MCF 10A (cell line): ENCODE measurements around the gene EVA1B. TPM values are rescaled to one million over a fixed set of nuclear protein-coding genes. Genes with fewer than 3 reads are reported as not detected.

Experiments
- BruUV-seq: library from RNA; stranded (reverse); fragments of 400-500 nt; replicated peaks from 2 replicates; lab custom pipeline; 2021; lab: Mats Ljungman, UMichigan
- CTCF ChIA-PET: fragments of 300-600 bp; sonication (Branson Sonifier 250); formaldehyde crosslinking; extraction: SDS; loops from one replicate; lab custom pipeline; 2021; ENCODE audit warnings: antibody characterized with exemption, inconsistent platforms; lab: Yijun Ruan, JAX
- POLR2A ChIA-PET: fragments of 300-600, 350-650 bp; sonication (Branson Sonifier 250); formaldehyde crosslinking; extraction: SDS; loops from one replicate; lab custom pipeline; 2020; ENCODE audit warnings: antibody characterized with exemption, inconsistent platforms; lab: Yijun Ruan, JAX
- DNase-seq: peaks from one replicate; pipeline ENCODE4 v3.0.0-alpha.2; 2018; ENCODE audit not compliant: unreplicated experiment
- H3K27ac Mint-ChIP-seq: one replicate; pipeline ENCODE4 v1.8.0; 2022; ENCODE audit warnings: mild to moderate bottlenecking, low read depth, mixed read lengths; ENCODE audit not compliant: unreplicated experiment
- H3K27me3 Mint-ChIP-seq: one replicate; pipeline ENCODE4 v1.8.0; 2022; ENCODE audit warnings: mixed read lengths; ENCODE audit not compliant: insufficient read depth, unreplicated experiment
- H3K36me3 Mint-ChIP-seq: one replicate; pipeline ENCODE4 v1.8.0; 2022; ENCODE audit warnings: mild to moderate bottlenecking, moderate library complexity, mixed read lengths; ENCODE audit not compliant: insufficient read depth, unreplicated experiment
- H3K4me1 Mint-ChIP-seq: one replicate; pipeline ENCODE4 v1.8.0; 2022; ENCODE audit warnings: mixed read lengths; ENCODE audit not compliant: insufficient read depth, unreplicated experiment
- H3K4me3 Mint-ChIP-seq: one replicate; pipeline ENCODE4 v1.8.0; 2022; ENCODE audit warnings: mild to moderate bottlenecking, moderate library complexity, mixed read lengths; ENCODE audit not compliant: unreplicated experiment
- H3K9me3 Mint-ChIP-seq: one replicate; pipeline ENCODE4 v1.8.0; 2022; ENCODE audit warnings: mixed read lengths; ENCODE audit not compliant: unreplicated experiment
- intact Hi-C: fragments of 100-400 bp; cut with micrococcal nuclease; formaldehyde crosslinking; loops from 2 replicates; pipeline ENCODE4 v1.14.1; 2022
- total RNA-seq: library from RNA; stranded (reverse); gene quantifications from 2 replicates; pipeline ENCODE4 v1.2.3, GENCODE V29; 2022
- TF ChIP-seq, protein P1 (sequence below): fragments of 200-600 bp; IDR thresholded peaks from one replicate; pipeline ENCODE4 v1.8.0; 2022; ENCODE audit warnings: antibody characterized with exemption, mild to moderate bottlenecking; ENCODE audit not compliant: unreplicated experiment

Gene EVA1B
- total RNA-seq, 1 experiment from 2014 or later = 4.8 TPM

GRCh38 chr1:36274201-36274600 lies 49.2 kb downstream of the EVA1B start:
- H3K9me3 Mint-ChIP-seq = no peaks in the 10 kb centered on the region
- POLR2A ChIA-PET = interaction anchor here (1.3 kb wide), 1 partner anchor 11 kb away, joined by 4 read pairs; no protein-coding TSS in a partner anchor
- no peak overlapping the region for H3K27ac Mint-ChIP-seq
- no peaks in the 10 kb centered on the region for H3K27me3 Mint-ChIP-seq
- no TSS peak for BruUV-seq
- TF ChIP-seq, protein P1, sequence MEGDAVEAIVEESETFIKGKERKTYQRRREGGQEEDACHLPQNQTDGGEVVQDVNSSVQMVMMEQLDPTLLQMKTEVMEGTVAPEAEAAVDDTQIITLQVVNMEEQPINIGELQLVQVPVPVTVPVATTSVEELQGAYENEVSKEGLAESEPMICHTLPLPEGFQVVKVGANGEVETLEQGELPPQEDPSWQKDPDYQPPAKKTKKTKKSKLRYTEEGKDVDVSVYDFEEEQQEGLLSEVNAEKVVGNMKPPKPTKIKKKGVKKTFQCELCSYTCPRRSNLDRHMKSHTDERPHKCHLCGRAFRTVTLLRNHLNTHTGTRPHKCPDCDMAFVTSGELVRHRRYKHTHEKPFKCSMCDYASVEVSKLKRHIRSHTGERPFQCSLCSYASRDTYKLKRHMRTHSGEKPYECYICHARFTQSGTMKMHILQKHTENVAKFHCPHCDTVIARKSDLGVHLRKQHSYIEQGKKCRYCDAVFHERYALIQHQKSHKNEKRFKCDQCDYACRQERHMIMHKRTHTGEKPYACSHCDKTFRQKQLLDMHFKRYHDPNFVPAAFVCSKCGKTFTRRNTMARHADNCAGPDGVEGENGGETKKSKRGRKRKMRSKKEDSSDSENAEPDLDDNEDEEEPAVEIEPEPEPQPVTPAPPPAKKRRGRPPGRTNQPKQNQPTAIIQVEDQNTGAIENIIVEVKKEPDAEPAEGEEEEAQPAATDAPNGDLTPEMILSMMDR = no peak
- CTCF ChIA-PET = interaction anchor here (0.6 to 1.2 kb wide), 3 partner anchors 12 to 32 kb away, joined by 3 to 6 read pairs (median 3); partner anchors contain the start of gene SH3D21
- H3K4me3 Mint-ChIP-seq = no peak overlapping the region
- intact Hi-C loops = no loop called here
- H3K4me1 Mint-ChIP-seq = peaks cover 8% of the 10 kb centered on the region
- H3K36me3 Mint-ChIP-seq = peaks cover 58% of the 10 kb centered on the region
- no peak for DNase-seq

GRCh38 chr1:36273024-36273423 lies 50.4 kb downstream of the EVA1B start:
- CTCF ChIA-PET = interaction anchor here (0.9 to 1.2 kb wide), 4 partner anchors 8 to 49 kb away, joined by 3 read pairs; partner anchors contain the start of genes SH3D21 and THRAP3

More at GRCh38 chr1:36273024-36273423, 50.4 kb downstream of the EVA1B start:
- no TSS peak for BruUV-seq
- POLR2A ChIA-PET = interaction anchor here (1.3 kb wide), 1 partner anchor 10 kb away, joined by 4 read pairs; no protein-coding TSS in a partner anchor
- Mint-ChIP-seq H3K27ac (no peak overlapping the region), H3K27me3 (no peaks in the 10 kb centered on the region), H3K4me3 (no peak overlapping the region), H3K4me1 (peaks cover 5% of the 10 kb centered on the region), H3K36me3 (peaks cover 70% of the 10 kb centered on the region), H3K9me3 (no peaks in the 10 kb centered on the region)
- TF ChIP-seq, protein P1 = no peak
- no peak for DNase-seq
- intact Hi-C loops = no loop called here

Other genes starting within 250 kb of the EVA1B start
- gene TEKT2, start 239.6 kb downstream of the EVA1B start, total RNA-seq = not detected in 2 replicates
- 24.8 and 26.4 TPM in 2 replicates for gene ADPRS, start 234.8 kb downstream of the EVA1B start, total RNA-seq
- gene COL8A2, start 198.4 kb downstream of the EVA1B start, total RNA-seq = not detected in 2 replicates
- gene TRAPPC3, start 174.2 kb downstream of the EVA1B start, total RNA-seq = 72.8 and 75.5 TPM in 2 replicates
- 131 and 170 TPM in 2 replicates for gene MAP7D1, start 167.5 kb downstream of the EVA1B start, total RNA-seq
- gene THRAP3, start 99.2 kb downstream of the EVA1B start, total RNA-seq = 92.2 and 116 TPM in 2 replicates
- gene SH3D21, start 17.3 kb downstream of the EVA1B start, total RNA-seq = 3.2 and 3.3 TPM in 2 replicates
- 44.0 and 47.4 TPM in 2 replicates for gene STK40, start 62.3 kb upstream of the EVA1B start, total RNA-seq
- 42.3 and 49.8 TPM in 2 replicates for gene LSM10, start 74.3 kb upstream of the EVA1B start, total RNA-seq
- gene OSCP1, start 126.8 kb upstream of the EVA1B start, total RNA-seq = 7.6 and 15.1 TPM in 2 replicates
- gene MRPS15, start 140.7 kb upstream of the EVA1B start, total RNA-seq = 95.6 and 101 TPM in 2 replicates
- not detected in 2 replicates for gene CSF3R, start 159.3 kb upstream of the EVA1B start, total RNA-seq